GM19468 (cell line): ENCODE measurements around the gene RNLS.

Experiments
- ATAC-seq: cut with Tn5 transposase; IDR thresholded peaks from one replicate; pipeline ENCODE4 v1.9.1; 2021; ENCODE audit warnings: mild to moderate bottlenecking, moderate library complexity, moderate number of reproducible peaks; ENCODE audit not compliant: unreplicated experiment; ENCODE audit errors: extremely low read depth

The RNLS gene

DNA sequence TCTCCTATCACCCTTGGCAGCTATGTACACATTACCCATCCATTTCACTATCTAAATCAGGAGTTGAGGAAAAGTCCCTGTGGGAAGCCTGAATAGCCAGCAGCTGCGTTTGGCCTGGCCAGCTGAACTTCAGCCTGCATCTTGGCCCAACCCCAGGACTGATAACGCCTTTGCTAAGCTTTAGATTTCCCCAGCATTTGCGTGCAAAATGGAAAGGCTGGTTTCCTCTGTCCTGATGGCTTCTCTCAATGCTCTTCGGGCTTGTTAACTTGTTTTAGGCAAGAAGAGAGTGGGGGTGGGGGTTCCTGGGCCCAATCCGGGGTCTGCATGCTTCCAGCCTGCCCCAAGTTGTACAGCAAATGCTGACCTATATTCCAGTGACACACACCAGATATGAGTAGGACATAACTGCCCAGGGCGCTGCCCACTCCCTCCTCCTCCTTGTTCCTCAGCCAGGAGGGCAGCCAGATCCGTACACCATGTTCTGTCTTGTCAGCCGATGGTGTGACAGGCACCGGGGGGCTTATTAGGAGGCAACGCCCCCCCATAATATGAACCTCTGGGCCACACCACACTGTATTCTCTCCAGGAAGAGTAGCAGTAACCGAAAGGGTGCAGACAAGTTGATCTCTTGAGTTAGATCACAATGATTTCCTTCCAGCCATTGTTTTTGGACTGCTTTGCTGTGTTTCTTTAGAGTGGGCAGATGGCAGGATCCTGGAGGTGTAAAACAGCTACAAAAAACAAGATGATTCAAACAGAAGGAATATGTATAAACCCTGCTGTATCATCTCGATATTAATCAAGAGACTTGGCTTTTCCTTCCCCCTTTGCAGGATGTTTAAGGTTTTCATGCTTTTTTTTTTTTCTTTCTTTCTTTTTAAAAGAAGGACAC is 339.0 kb downstream of the RNLS start:
- no peak for ATAC-seq

GRCh38 chr10:88243202-88243744 is 339.8 kb downstream of the RNLS start:
- no peak for ATAC-seq

DNA sequence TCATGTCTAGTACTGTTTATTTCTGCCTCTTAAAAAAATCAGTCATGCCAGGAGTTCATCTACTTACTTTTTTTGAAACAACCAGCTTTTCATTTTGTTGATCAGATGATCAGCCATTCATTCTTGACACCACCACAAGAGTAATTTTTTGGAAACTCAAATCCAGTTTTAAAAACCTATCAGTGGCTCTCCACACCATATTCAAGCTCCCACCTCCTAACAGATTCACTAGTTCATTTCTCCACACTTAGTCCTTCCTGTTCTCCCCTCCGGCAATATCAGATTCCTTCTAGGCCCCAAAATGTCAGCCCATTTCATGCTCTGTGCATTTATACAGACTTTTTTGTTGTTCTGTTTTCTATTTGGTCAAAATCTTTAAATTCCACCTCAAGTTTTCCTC is 341.6 kb downstream of the RNLS start:
- ATAC-seq, result no peak

GRCh38 chr10:88239212-88239611 is 343.9 kb downstream of the RNLS start:
- no peak for ATAC-seq

DNA sequence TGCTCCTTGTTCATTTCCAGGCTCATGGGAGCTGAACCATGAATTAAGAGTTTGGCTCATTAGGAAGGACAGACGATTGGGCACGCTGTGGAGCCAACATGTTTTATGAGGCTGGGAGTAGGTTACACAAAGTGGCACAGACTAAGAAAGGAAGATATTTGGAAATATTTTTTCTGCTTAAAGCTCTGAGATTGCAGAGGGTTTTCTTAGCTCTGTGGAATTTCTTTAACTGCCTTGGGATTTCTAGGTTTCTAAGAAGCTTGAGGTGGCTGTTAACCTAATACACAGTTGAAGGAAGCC is 344.6 kb downstream of the RNLS start:
- ATAC-seq, result no peak

- ATAC-seq, result no peak
These were observed 345.1 kb downstream of the RNLS start for GRCh38 chr10:88237896-88238614.

- ATAC-seq, result no peak
These were observed 346.9 kb downstream of the RNLS start for GRCh38 chr10:88236121-88236743.

- no peak for ATAC-seq
These were observed 348.8 kb downstream of the RNLS start for GRCh38 chr10:88234297-88234696.

- no peak for ATAC-seq
These were observed 349.2 kb downstream of the RNLS start for GRCh38 chr10:88233870-88234269.

DNA sequence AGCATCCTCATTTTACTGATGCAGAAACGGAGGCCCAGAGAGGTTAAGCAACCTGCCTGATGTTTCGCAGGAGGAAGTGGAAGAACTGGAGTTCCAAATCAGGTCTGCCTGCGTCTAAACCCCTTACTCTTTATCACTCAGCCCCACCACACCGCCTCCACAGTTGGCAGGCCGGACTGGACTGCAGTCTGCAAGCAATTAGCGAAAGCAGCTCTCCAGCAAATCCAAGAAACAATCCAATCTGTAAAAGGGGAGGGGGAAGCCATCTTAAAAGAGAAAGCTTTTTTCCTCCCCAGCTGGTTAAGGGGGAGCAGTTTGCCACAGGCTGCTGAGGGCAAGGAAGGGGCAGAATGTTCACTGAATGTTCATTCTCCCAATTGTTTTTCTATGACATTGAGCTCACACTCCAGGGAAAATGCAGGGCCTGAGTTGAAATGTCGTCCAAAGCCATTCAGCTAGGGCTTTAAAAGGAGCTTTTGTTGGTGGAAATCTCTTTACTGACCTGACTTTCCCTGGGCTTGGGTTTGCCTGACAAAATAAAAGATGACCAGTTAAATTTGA is 350.1 kb downstream of the RNLS start:
- no peak for ATAC-seq

DNA sequence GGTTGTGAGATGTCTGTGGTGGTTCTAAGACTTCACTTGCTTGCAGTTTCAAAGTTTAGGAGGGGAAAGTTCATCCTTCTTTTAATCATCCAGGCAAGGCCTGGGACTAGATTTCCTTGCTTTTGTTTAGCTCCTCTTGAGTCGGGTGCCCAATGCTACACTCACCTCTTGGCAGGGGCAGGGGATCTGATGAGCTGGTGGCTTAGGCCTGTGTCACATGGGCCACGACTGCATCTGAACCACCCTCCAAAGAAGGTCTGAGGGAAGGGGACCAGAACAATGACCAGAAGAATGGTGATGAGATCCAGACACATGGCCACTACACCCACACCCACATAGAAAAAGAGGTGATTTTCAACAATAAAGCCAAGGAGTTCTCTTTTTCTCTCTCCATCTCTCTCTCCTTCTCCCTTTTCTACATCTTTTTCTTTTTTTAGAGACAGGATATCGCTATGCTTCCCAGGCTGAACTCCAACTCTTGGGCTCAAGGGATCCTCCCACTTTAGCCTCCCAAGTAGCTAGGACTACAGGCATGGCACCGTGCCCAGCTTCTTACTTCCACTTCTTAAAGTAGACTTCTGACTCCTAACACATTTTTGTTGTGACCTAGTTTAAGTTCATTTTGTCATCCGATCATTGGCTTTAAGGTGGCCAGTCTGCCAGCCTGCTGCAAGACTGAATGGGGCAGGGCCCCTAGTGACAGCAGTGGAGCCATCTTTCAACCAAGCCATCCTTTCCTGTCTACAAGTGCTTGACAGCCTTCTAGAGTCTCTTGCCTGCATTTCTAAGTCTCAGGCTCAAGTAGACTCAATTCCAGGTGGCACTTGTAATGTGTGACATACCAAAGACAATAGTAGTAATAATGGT is 350.9 kb downstream of the RNLS start:
- no peak for ATAC-seq

DNA sequence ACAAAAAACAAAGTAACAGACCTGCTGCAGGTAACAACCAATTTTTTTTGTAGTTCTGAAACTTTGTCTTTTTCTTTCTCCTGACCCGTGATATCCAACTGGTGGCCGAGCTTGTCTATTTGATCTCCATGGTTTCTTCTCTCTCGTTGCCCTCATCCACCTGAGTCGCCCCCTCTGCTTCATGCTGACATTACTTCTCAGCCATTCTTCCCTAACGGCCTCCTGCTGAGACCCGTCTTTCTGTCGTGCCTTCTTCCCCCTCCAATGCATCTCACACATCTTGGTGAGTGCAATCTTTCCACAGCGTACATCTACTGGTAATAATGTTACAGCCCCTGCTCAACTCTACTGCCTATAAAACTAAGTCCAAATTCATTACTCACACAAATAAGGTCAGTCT is 352.9 kb downstream of the RNLS start:
- no peak for ATAC-seq

DNA sequence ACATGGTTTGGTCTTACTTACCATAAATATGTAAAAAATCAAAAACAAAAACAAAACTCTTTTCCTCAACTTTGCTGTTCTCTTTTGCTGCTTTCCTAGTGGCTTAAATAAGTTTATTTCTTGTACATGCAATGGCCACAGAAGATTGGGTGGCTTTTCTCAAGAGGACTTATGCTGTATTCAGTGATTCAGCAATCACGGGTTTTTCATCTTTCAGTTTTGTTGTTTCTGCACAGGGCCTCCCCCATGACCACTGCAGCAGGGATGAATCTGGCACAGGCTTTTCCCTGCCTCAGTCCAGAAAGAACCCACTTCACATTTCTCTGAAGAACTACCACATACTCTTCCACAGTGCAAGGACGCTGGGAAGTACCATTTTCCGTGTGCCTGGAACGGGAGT is 355.0 kb downstream of the RNLS start:
- ATAC-seq, result no peak

GRCh38 chr10:88227342-88228018 is 355.6 kb downstream of the RNLS start:
- ATAC-seq, result no peak

DNA sequence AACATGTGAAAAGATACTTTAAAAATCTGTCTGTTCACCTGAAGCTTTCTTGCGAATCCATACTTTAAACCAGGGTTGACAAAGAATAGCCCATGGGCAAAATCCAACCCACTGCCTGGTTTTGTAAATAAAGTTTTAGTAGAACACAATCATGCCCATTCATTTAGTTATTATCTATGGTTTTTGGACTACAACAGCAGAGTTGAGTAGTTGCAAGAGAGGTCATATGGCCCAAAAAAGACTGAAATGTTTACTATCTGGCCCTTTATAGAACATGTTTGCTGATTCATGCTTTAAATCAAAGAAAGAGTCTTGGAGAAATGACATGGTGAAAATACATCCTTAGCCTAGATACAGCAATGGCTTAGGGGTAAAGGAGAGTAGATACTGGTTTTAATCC is 356.2 kb downstream of the RNLS start:
- ATAC-seq, result no peak

DNA sequence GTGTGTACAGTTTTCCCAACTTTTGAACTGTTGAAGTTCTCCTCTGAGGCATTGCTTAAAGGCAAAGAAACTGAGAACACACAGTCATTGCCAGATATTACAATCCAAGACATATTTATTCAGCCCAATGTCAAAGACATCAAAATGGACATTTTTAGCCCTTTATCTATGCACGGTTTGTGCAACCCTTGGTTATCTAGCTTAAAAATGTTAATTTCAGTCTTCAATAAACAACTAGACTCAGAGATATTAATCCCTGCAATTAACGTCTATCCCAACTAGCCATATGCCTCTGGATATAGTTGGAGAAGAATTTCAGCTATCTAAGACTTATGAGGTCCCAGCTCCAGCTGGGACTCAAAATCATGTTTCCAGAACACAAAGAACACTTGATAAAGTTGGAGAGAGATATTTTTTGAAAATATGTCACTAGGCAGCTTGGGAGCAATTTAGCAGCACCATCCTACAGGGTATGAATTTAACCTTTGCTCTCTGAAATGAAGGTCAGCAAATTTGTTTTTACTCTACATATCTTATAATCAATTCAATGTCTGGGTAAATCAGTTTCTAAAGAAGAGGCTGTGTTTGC is 357.0 kb downstream of the RNLS start:
- ATAC-seq, result no peak
